Rectal smooth muscle tissue (tissue), 1 donor: Measurements from ENCODE around the gene PAQR8.

Source experiments
- H3K27ac ChIP-seq: one replicate; pipeline ENCODE4 v1.7.0; 2013; ENCODE audit warnings: low read depth, low read length, inconsistent platforms
- H3K27me3 ChIP-seq: one replicate; pipeline ENCODE4 v1.7.0; 2013; ENCODE audit warnings: low read length; ENCODE audit not compliant: control insufficient read depth, insufficient read depth
- H3K36me3 ChIP-seq: one replicate; pipeline ENCODE4 v1.7.0; 2013; ENCODE audit warnings: low read length; ENCODE audit not compliant: control insufficient read depth, insufficient read depth
- H3K4me1 ChIP-seq: one replicate; pipeline ENCODE4 v1.7.0; 2013; ENCODE audit warnings: low read length; ENCODE audit not compliant: control insufficient read depth, insufficient read depth
- H3K4me3 ChIP-seq: one replicate; pipeline ENCODE4 v1.7.0; 2013; ENCODE audit warnings: low read length
- H3K9ac ChIP-seq: one replicate; pipeline ENCODE4 v1.7.0; 2013; ENCODE audit warnings: low read length

Gene PAQR8

DNA sequence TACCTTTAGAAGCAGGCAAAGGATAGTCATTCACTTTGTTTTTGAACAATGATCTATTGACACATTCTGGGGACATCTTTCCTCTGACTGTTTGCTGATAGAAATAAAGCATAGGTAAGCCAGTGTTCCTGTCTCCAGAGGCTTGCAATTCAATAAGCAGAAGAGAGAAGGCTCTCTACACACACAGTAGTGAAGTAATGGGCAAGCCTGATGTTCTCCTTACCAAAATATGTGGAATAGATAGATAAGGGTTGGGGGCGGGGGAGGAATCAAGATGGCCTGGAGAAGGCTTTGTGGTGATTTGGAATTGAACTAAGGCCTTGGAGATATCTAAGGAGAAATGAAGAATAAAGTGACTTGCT lies 27.3 kb downstream of the PAQR8 start:
- Histone ChIP-seq H3K4me3 (no peak overlapping the region), H3K9ac (no peak overlapping the region), H3K36me3 (peaks cover 2% of the 10 kb centered on the region), H3K4me1 (peaks cover 16% of the 10 kb centered on the region), H3K27me3 (no peaks in the 10 kb centered on the region), H3K27ac (peak overlapping the region; percentile 49)

DNA sequence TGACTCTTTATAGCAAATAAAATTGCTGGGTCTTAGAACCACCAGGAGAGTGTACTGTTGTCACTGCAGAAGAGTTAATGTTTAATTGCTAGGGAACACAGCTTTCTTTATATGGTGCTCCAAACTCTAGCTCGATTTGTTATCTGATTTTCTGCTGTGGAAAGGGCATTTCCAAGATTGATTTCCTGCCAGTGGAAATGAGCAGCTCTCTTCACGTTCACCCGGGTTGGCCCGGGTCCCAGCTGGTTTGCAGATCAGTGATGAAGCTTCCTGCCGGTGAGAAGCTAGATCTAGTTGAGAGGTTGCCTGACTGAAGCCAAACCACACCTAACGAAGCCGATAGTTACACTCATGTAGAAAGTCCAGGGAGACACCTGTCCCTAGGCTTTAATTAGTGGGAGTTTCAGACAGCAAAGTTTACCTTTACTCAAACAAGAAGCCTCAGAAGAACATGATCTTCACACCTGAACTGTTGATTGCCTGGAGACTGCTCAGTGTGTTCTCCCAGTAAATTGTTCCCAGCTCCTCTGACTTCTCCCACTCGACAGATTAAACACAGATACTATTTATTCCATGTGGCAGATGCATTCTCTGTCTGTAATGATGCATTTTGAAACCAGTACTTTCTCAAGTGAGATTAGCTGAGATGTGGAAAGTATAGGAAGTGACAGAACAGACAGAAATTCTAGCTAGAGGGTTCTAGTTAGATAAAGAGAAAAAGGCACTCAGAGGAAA lies 27.8 kb downstream of the PAQR8 start:
- H3K4me3 ChIP-seq, result peak overlapping the region; percentile 6
- H3K27ac ChIP-seq, result peak overlapping the region; percentile 49
- no peak overlapping the region for H3K9ac ChIP-seq
- H3K4me1 ChIP-seq, result peaks cover 16% of the 10 kb centered on the region
- H3K36me3 ChIP-seq, result peaks cover 2% of the 10 kb centered on the region
- no peaks in the 10 kb centered on the region for H3K27me3 ChIP-seq

DNA sequence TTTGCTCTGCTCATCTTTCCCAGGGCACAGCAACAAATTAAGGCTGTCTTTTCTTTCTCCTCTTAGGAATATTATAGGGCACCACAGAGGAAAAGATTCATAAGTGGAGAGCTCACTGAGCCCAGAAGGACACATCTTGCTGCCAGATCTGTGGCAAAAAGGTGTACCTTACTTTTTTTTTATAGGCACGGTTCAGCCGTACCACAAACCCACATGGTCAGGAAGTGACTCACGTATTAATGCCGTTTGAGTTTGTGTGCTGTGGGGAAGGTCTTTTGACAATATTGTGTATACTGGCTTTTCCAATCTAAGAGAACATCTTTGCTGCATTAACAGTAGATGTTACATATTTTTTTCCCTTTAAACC lies 28.4 kb downstream of the PAQR8 start:
- peaks cover 16% of the 10 kb centered on the region for H3K4me1 ChIP-seq
- H3K27me3 ChIP-seq, result no peaks in the 10 kb centered on the region
- no peak overlapping the region for H3K4me3 ChIP-seq
- H3K36me3 ChIP-seq, result peaks cover 2% of the 10 kb centered on the region
- no peak overlapping the region for H3K9ac ChIP-seq
- no peak overlapping the region for H3K27ac ChIP-seq

GRCh38 chr6:52391599-52391998 lies 29.6 kb downstream of the PAQR8 start:
- H3K4me1 ChIP-seq, result peaks cover 16% of the 10 kb centered on the region
- H3K27me3 ChIP-seq, result no peaks in the 10 kb centered on the region
- H3K9ac ChIP-seq, result no peak overlapping the region
- H3K4me3 ChIP-seq, result no peak overlapping the region
- H3K27ac ChIP-seq, result no peak overlapping the region
- H3K36me3 ChIP-seq, result peaks cover 2% of the 10 kb centered on the region

GRCh38 chr6:52392944-52393343 lies 31.0 kb downstream of the PAQR8 start:
- Histone ChIP-seq H3K4me3 (no peak overlapping the region), H3K36me3 (peaks cover 2% of the 10 kb centered on the region), H3K27ac (no peak overlapping the region), H3K27me3 (no peaks in the 10 kb centered on the region), H3K4me1 (peaks cover 16% of the 10 kb centered on the region), H3K9ac (no peak overlapping the region)

DNA sequence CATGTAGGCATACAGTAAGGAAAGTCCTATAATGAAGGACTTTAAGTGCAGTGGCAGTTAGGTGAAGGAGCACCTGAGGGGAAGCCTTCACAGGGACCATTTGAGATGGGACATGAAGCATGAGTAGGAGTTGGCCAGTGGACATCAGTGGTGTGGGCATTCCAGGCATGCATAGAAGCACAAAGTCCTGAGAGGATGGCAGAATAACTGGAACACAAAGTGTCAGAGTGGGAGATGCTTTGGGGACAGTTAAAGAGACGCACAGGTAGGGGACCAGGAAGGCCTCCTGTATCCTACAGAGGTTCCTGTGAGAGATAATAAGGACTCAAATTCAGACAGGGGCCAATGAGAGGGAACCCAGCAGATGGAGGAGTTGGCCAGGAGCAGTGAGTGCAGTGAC lies 31.8 kb downstream of the PAQR8 start:
- no peak overlapping the region for H3K4me3 ChIP-seq
- H3K27me3 ChIP-seq, result no peaks in the 10 kb centered on the region
- H3K4me1 ChIP-seq, result peaks cover 12% of the 10 kb centered on the region
- no peak overlapping the region for H3K9ac ChIP-seq
- H3K36me3 ChIP-seq, result peaks cover 2% of the 10 kb centered on the region
- no peak overlapping the region for H3K27ac ChIP-seq

- peaks cover 2% of the 10 kb centered on the region for H3K36me3 ChIP-seq
- H3K4me3 ChIP-seq, result no peak overlapping the region
- H3K27ac ChIP-seq, result no peak overlapping the region
- peaks cover 9% of the 10 kb centered on the region for H3K4me1 ChIP-seq
- H3K9ac ChIP-seq, result no peak overlapping the region
- no peaks in the 10 kb centered on the region for H3K27me3 ChIP-seq
These were observed 32.3 kb downstream of the PAQR8 start for GRCh38 chr6:52394251-52394666.

- H3K9ac ChIP-seq, result no peak overlapping the region
- H3K27me3 ChIP-seq, result no peaks in the 10 kb centered on the region
- no peaks in the 10 kb centered on the region for H3K4me1 ChIP-seq
- H3K36me3 ChIP-seq, result peaks cover 2% of the 10 kb centered on the region
- H3K4me3 ChIP-seq, result no peak overlapping the region
- no peak overlapping the region for H3K27ac ChIP-seq
These were observed 34.0 kb downstream of the PAQR8 start for GRCh38 chr6:52395969-52396368.

DNA sequence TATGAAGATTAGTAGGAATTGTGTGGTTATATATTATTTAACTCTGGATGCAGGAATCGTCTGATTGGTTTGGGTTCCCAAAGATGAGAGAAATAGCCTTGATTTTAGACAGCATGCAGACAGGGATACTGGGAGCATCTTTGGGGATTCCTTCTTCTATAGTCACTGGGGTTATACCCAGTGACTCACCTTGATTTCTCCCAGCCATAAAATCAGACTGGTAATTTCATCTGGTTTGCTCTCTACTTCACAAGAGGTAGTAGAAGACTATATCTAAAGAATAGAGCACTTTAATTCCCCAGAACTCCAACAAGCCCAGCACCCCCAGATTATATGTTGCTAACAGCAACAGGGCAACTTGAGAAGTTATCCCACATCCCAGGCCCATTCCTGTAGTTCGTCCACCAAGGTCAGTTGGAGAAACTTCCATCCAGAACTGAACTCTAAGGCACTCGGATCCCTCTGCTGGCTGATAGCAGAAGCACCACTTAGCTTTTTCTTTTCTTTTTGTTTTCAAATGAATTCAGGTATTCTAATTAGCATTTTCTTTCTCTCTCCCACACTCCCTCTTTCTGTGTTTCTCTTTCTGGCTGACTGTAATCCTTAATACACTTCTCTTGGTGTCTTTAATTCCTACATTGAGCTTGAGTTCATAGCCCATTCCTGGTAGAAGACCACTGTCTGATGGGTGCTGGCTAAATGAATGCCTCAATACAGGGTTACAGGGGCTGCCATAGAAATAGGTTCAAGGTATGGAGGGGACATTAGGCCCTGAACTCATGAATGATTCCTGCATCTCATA lies 37.8 kb downstream of the PAQR8 start:
- H3K36me3 ChIP-seq, result peaks cover 3% of the 10 kb centered on the region
- no peak overlapping the region for H3K27ac ChIP-seq
- H3K4me3 ChIP-seq, result no peak overlapping the region
- no peak overlapping the region for H3K9ac ChIP-seq
- H3K27me3 ChIP-seq, result no peaks in the 10 kb centered on the region
- H3K4me1 ChIP-seq, result no peaks in the 10 kb centered on the region

- H3K27ac ChIP-seq, result no peak overlapping the region
- H3K4me1 ChIP-seq, result no peaks in the 10 kb centered on the region
- H3K36me3 ChIP-seq, result peaks cover 3% of the 10 kb centered on the region
- H3K4me3 ChIP-seq, result no peak overlapping the region
- no peaks in the 10 kb centered on the region for H3K27me3 ChIP-seq
- H3K9ac ChIP-seq, result no peak overlapping the region
These were observed 38.5 kb downstream of the PAQR8 start for GRCh38 chr6:52400313-52401041.

- Histone ChIP-seq H3K36me3 (peaks cover 3% of the 10 kb centered on the region), H3K27ac (no peak overlapping the region), H3K4me1 (no peaks in the 10 kb centered on the region), H3K27me3 (no peaks in the 10 kb centered on the region), H3K9ac (no peak overlapping the region), H3K4me3 (no peak overlapping the region)
These were observed 41.1 kb downstream of the PAQR8 start for GRCh38 chr6:52403086-52403485.

DNA sequence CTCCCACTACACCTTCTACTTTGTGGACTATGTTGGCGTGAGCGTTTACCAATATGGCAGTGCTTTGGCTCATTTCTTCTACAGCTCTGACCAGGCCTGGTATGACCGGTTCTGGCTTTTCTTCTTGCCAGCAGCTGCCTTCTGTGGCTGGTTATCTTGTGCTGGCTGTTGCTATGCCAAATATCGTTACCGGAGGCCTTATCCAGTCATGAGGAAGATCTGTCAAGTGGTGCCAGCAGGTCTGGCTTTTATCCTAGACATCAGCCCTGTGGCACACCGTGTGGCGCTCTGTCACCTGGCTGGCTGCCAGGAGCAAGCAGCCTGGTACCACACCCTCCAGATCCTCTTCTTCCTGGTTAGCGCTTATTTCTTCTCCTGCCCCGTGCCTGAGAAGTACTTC lies 41.7 kb downstream of the PAQR8 start:
- Histone ChIP-seq H3K36me3 (peaks cover 6% of the 10 kb centered on the region), H3K4me1 (no peaks in the 10 kb centered on the region), H3K27me3 (no peaks in the 10 kb centered on the region), H3K27ac (no peak overlapping the region), H3K9ac (no peak overlapping the region), H3K4me3 (no peak overlapping the region)
